PC-9 (cell line): ENCODE measurements around the gene UBE2Q2. TPM values are rescaled to one million over a fixed set of nuclear protein-coding genes. Genes with fewer than 3 reads are reported as not detected.

Experiments
- BruUV-seq: library from RNA; stranded (reverse); fragments of 400-500 nt; replicated peaks from 2 replicates; lab custom pipeline; 2021; lab: Mats Ljungman, UMichigan
- CTCF ChIA-PET: fragments of 300-600 bp; sonication (Branson Sonifier 250); formaldehyde crosslinking; loops from one replicate; lab custom pipeline; 2022; ENCODE audit warnings: antibody characterized with exemption; lab: Charles Lee
- POLR2A ChIA-PET: fragments of 300-600 bp; sonication (Branson Sonifier 250); formaldehyde crosslinking; loops from one replicate; lab custom pipeline; 2022; ENCODE audit warnings: antibody characterized with exemption; ENCODE audit not compliant: unreplicated experiment; lab: Charles Lee
- DNase-seq, 2 experiments: peaks; one replicate each; pipeline versions ENCODE4 v3.0.0 to v3.0.0-alpha.2; 2015 to 2022; ENCODE audit warnings: mixed read lengths in 1 of 2
- H2AFZ ChIP-seq: fragments of 200-600 bp; sonication (generic); 2 replicates; pipeline ENCODE4 v1.8.1; 2017; ENCODE audit warnings: antibody characterized with exemption
- H3F3A ChIP-seq: fragments of 200-600 bp; sonication (generic); 2 replicates; pipeline ENCODE4 v1.8.1; 2017; ENCODE audit warnings: antibody characterized with exemption, mild to moderate bottlenecking, low read depth; ENCODE audit not compliant: insufficient read depth
- H3K27ac ChIP-seq: fragments of 200-600 bp; sonication (generic); 2 replicates; pipeline ENCODE4 v1.6.1; 2016; ENCODE audit warnings: mixed run types
- H3K27me3 ChIP-seq: fragments of 200-600 bp; sonication (generic); 2 replicates; pipeline ENCODE4 v1.6.1; 2016; ENCODE audit warnings: low read depth, mixed run types; ENCODE audit not compliant: insufficient read depth
- H3K36me3 ChIP-seq: fragments of 200-600 bp; sonication (generic); 2 replicates; pipeline ENCODE4 v1.6.1; 2016; ENCODE audit warnings: low read depth, mixed run types
- H3K4me1 ChIP-seq: fragments of 200-600 bp; sonication (generic); replicated peaks from 2 replicates; pipeline ENCODE4 v1.6.1; 2016; ENCODE audit warnings: mixed run types; ENCODE audit not compliant: insufficient read depth
- H3K4me2 ChIP-seq: fragments of 200-600 bp; sonication (generic); 2 replicates; pipeline ENCODE4 v1.6.1; 2017; ENCODE audit warnings: mixed run types
- H3K4me3 ChIP-seq: fragments of 200-600 bp; sonication (generic); 2 replicates; pipeline ENCODE4 v1.6.1; 2016; ENCODE audit warnings: mixed run types
- H3K79me2 ChIP-seq: fragments of 200-600 bp; sonication (generic); 2 replicates; pipeline ENCODE4 v1.6.1; 2017; ENCODE audit warnings: low read depth, mixed run types
- H3K9me2 ChIP-seq: fragments of 200-600 bp; sonication (generic); 2 replicates; pipeline ENCODE4 v1.8.1; 2017; ENCODE audit warnings: mild to moderate bottlenecking; ENCODE audit not compliant: insufficient read depth
- H3K9me3 ChIP-seq: fragments of 200-600 bp; sonication (generic); 2 replicates; pipeline ENCODE4 v1.8.1; 2016; ENCODE audit warnings: low read depth; ENCODE audit not compliant: insufficient read depth
- H4K20me1 ChIP-seq: fragments of 200-600 bp; sonication (generic); 2 replicates; pipeline ENCODE4 v1.8.1; 2017; ENCODE audit not compliant: insufficient read depth
- EZH2 ChIP-seq: fragments of 200-600 bp; sonication (generic); IDR thresholded peaks from 2 replicates; pipeline ENCODE4 v1.8.0; 2017; ENCODE audit warnings: antibody characterized with exemption, low read depth
- intact Hi-C: fragments of 100-400 bp; cut with micrococcal nuclease; formaldehyde crosslinking; loops from one replicate; pipeline ENCODE4 v1.10.0; 2022; ENCODE audit not compliant: unreplicated experiment
- total RNA-seq: library from RNA; stranded (reverse); gene quantifications from 2 replicates; pipeline ENCODE4 v1.2.3, GENCODE V29; 2021
- TF ChIP-seq, protein P1 (sequence below): fragments of 200-600 bp; sonication (generic); conservative IDR thresholded peaks from 2 replicates; pipeline ENCODE4 v1.6.1; 2017; ENCODE audit warnings: mixed run types, antibody characterized with exemption, mild to moderate bottlenecking, moderate library complexity

The UBE2Q2 gene
- total RNA-seq, 1 experiment from 2014 or later, result 15.6 TPM

DNA sequence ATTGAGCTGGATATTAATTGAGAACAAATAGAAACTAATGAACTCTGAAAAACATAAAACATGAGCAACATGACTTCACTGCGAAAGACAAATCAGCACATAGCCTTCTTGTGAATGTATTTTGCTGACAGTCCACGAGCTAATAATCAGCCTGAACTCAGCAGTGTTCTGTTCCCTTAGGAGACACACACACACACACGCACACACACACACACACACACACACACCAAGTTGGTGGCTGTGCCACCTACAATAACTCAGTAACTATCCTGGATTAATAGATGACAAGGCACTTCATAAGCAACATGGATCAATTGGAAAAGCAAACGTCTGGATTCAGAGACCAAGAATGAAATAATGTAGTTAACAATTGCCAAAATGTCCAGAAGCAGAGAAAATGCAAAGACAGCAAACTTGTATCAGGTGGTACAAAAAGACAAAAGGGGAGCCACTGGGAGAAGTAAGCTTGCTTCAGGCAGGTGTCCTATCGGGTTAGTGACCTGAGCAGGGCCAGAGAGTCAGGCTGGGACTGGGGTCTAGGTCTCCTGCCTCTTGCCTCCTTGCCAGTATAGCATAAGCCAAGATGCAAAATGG, 20.5 kb upstream of the UBE2Q2 start:
- Histone ChIP-seq H4K20me1 (no peaks in the 10 kb centered on the region), H3K9me3 (no peaks in the 10 kb centered on the region), H2AFZ (no peak overlapping the region), H3K27me3 (no peaks in the 10 kb centered on the region), H3K4me1 (peaks cover 18% of the 10 kb centered on the region), H3K79me2 (no peaks in the 10 kb centered on the region), H3K27ac (no peak overlapping the region), H3K4me3 (no peak overlapping the region), H3K36me3 (no peaks in the 10 kb centered on the region), H3K4me2 (peak overlapping the region; percentile 67; the same call in 1 of the 2 replicates), H3F3A (no peaks in the 10 kb centered on the region), H3K9me2 (no peaks in the 10 kb centered on the region)
- CTCF ChIA-PET, result interaction anchor here (0.6 kb wide), 1 partner anchor 733 kb away, joined by 3 read pairs; no protein-coding TSS in a partner anchor
- no peak for TF ChIP-seq EZH2
- TF ChIP-seq, protein P1, sequence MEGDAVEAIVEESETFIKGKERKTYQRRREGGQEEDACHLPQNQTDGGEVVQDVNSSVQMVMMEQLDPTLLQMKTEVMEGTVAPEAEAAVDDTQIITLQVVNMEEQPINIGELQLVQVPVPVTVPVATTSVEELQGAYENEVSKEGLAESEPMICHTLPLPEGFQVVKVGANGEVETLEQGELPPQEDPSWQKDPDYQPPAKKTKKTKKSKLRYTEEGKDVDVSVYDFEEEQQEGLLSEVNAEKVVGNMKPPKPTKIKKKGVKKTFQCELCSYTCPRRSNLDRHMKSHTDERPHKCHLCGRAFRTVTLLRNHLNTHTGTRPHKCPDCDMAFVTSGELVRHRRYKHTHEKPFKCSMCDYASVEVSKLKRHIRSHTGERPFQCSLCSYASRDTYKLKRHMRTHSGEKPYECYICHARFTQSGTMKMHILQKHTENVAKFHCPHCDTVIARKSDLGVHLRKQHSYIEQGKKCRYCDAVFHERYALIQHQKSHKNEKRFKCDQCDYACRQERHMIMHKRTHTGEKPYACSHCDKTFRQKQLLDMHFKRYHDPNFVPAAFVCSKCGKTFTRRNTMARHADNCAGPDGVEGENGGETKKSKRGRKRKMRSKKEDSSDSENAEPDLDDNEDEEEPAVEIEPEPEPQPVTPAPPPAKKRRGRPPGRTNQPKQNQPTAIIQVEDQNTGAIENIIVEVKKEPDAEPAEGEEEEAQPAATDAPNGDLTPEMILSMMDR, result no peak
- POLR2A ChIA-PET, result no interaction called here
- intact Hi-C loops, result no loop called here
- no peak for DNase-seq
- no TSS peak for BruUV-seq

DNA sequence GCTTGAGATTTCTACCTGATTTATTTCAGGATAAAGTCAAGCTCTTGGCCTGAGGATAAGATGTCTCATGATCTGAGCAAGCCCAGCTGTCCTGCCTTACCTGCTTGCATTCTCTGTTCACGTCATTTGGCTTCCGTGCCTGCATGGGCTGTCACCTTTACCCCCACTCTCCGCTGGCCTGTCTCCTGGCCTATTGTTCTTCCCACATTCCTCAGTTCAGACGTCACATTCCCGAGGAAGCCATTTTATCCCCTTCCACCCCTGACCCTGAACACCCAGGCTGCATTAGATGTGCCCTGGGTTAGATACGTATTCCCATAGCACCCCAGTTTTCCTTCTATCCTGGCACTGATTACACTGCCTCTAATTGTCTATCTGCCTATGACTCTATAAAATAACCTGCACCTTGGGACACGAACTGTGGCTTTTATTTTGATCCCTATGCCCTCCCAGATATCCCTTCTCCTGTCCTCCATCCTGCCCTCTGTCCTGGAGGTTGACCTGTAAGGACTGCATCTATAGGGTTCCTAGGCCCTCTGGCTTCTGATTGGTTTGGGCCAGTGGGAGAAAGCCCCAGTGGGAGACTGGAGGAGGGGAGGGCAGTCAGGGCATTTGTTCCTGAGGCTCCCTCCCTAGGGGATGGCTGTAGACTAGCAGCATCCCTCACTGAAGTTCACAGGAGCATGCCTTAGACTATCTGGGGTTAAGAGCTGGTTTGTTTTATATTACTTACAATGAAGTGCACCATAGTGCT, 19.2 kb upstream of the UBE2Q2 start:
- Histone ChIP-seq H3K4me2 (peak overlapping the region; percentile 67), H4K20me1 (no peaks in the 10 kb centered on the region), H3F3A (no peaks in the 10 kb centered on the region), H3K4me1 (peaks cover 18% of the 10 kb centered on the region), H3K9me2 (no peaks in the 10 kb centered on the region), H3K4me3 (peak overlapping the region; percentile 33; the same call in 1 of the 2 replicates), H2AFZ (peak overlapping the region; percentile 79), H3K27me3 (no peaks in the 10 kb centered on the region), H3K9me3 (no peaks in the 10 kb centered on the region), H3K27ac (peak overlapping the region; percentile 51), H3K36me3 (no peaks in the 10 kb centered on the region), H3K79me2 (no peaks in the 10 kb centered on the region)
- ChIA-PET POLR2A (interaction anchor here (0.6 kb wide), 1 partner anchor 455 kb away, joined by 3 read pairs; the partner anchor contains the start of gene MAN2C1), CTCF (no interaction called here)
- TF ChIP-seq, protein P1, result no peak
- no peak for TF ChIP-seq EZH2
- intact Hi-C loops, result no loop called here
- peak; percentile 66 to 78 for DNase-seq
- no TSS peak for BruUV-seq

DNA sequence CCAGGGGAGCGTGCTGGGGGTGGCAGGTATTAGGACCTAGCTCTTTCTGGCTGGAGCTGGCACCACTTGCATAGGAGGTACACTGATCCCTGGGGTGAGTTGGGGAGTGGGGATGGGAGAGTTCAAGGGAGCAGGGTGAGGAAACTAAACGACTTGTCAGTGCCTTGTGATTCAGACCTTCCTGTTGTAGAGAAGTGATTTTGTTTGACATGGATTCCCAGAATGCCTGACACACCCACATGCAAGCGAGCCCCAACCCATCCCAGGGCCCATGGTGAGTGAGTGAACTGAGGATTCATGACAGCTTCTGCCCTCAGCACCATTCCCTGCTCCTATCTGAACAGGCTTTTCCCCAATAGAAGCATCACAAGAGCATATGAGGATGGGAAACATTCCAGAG, 15.6 kb upstream of the UBE2Q2 start:
- no peak for DNase-seq
- H3K9me3 ChIP-seq, result no peaks in the 10 kb centered on the region
- H3K4me2 ChIP-seq, result no peak overlapping the region
- H4K20me1 ChIP-seq, result no peaks in the 10 kb centered on the region
- no peaks in the 10 kb centered on the region for H3K27me3 ChIP-seq
- TF ChIP-seq EZH2, result no peak
- TF ChIP-seq, protein P1, result no peak
- CTCF ChIA-PET, result no interaction called here
- H3K4me3 ChIP-seq, result no peak overlapping the region
- no peaks in the 10 kb centered on the region for H3K36me3 ChIP-seq
- POLR2A ChIA-PET, result no interaction called here
- H3K9me2 ChIP-seq, result no peaks in the 10 kb centered on the region
- intact Hi-C loops, result no loop called here
- no peak overlapping the region for H3K27ac ChIP-seq
- no peaks in the 10 kb centered on the region for H3F3A ChIP-seq
- H3K4me1 ChIP-seq, result peaks cover 22% of the 10 kb centered on the region
- BruUV-seq, result no TSS peak
- H3K79me2 ChIP-seq, result no peaks in the 10 kb centered on the region
- 0 out of 2 replicates have a peak overlapping the region, but pooled peaks have one; percentile 12 for H2AFZ ChIP-seq
